GM12873 (cell line): Measurements from ENCODE around the gene SGMS1.

ENCODE experiments used
- CTCF ChIP-seq: IDR thresholded peaks from 2 replicates; pipeline ENCODE4 v1.5.1; 2012; ENCODE audit warnings: low read depth, mild to moderate bottlenecking, moderate library complexity, low read length, control low read depth; ENCODE audit not compliant: insufficient read depth; ENCODE audit errors: missing control alignments

The SGMS1 gene

GRCh38 chr10:50384898-50385297, 238.9 kb downstream of the SGMS1 start:
- TF ChIP-seq CTCF = no peak

GRCh38 chr10:50384238-50384637, 239.5 kb downstream of the SGMS1 start:
- TF ChIP-seq CTCF = no peak

- TF ChIP-seq CTCF = no peak
These were observed 241.2 kb downstream of the SGMS1 start for GRCh38 chr10:50382576-50383023.

- no peak for TF ChIP-seq CTCF
These were observed 242.1 kb downstream of the SGMS1 start for GRCh38 chr10:50381642-50382041.

- no peak for TF ChIP-seq CTCF
These were observed 244.1 kb downstream of the SGMS1 start for GRCh38 chr10:50379616-50380015.

GRCh38 chr10:50375745-50376144, 248.0 kb downstream of the SGMS1 start:
- no peak for TF ChIP-seq CTCF

GRCh38 chr10:50375051-50375452, 248.7 kb downstream of the SGMS1 start:
- TF ChIP-seq CTCF = no peak
